Measurements from ENCODE around the gene TEK.
"Not testable (repeated sequence)": the region's sequence is repeated elsewhere in the genome, so short reads cannot be mapped to it uniquely, and the experiment has no call there.

The TEK gene

GRCh38 chr9:27108981-27109541 lies at the start of gene TEK:
TSS of gene TEK (plus strand) at chr9:27109225. CDS start at chr9:27109591, 366 bp downstream.
- no peak for DNase-seq (ENCODE audit: low read depth, low spot score)

- DNase-seq (ENCODE audit: low read depth, low spot score), result no peak
Observed at GRCh38 chr9:27059412-27059811, 49.6 kb upstream of the TEK start.

GRCh38 chr9:27059907-27060306 lies 49.1 kb upstream of the TEK start:
- no peak for DNase-seq (ENCODE audit: low read depth, low spot score)

- no peak for DNase-seq (ENCODE audit: low read depth, low spot score)
Observed at GRCh38 chr9:27065288-27065687, 43.7 kb upstream of the TEK start.

- no peak for DNase-seq (ENCODE audit: low read depth, low spot score)
Observed at GRCh38 chr9:27073841-27074728, 34.9 kb upstream of the TEK start.

GRCh38 chr9:27078685-27079084 lies 30.3 kb upstream of the TEK start:
- DNase-seq (ENCODE audit: low read depth, low spot score), result no peak

- DNase-seq (ENCODE audit: low read depth, low spot score), result no peak
Observed at GRCh38 chr9:27085456-27085855, 23.6 kb upstream of the TEK start.

- no peak for DNase-seq (ENCODE audit: low read depth, low spot score)
Observed at GRCh38 chr9:27086818-27087680, 22.0 kb upstream of the TEK start.

GRCh38 chr9:27088981-27089380 lies 20.0 kb upstream of the TEK start:
- DNase-seq (ENCODE audit: low read depth, low spot score), result no peak

GRCh38 chr9:27089706-27090105 lies 19.3 kb upstream of the TEK start:
- DNase-seq (ENCODE audit: low read depth, low spot score), result no peak

GRCh38 chr9:27090231-27090630 lies 18.8 kb upstream of the TEK start:
- DNase-seq (ENCODE audit: low read depth, low spot score), result no peak

- no peak for DNase-seq (ENCODE audit: low read depth, low spot score)
Observed at GRCh38 chr9:27090711-27091110, 18.3 kb upstream of the TEK start.

GRCh38 chr9:27092496-27092895 lies 16.5 kb upstream of the TEK start:
- DNase-seq (ENCODE audit: low read depth, low spot score), result not testable (repeated sequence)

- DNase-seq (ENCODE audit: low read depth, low spot score), result not testable (repeated sequence)
Observed at GRCh38 chr9:27093384-27094067, 15.5 kb upstream of the TEK start.

GRCh38 chr9:27094640-27095298 lies 14.3 kb upstream of the TEK start:
- no peak for DNase-seq (ENCODE audit: low read depth, low spot score)

GRCh38 chr9:27107241-27107640 lies 1.8 kb upstream of the TEK start:
- DNase-seq (ENCODE audit: low read depth, low spot score), result no peak

GRCh38 chr9:27109621-27110020 lies 596 bp downstream of the TEK start:
- DNase-seq (ENCODE audit: low read depth, low spot score), result no peak

- DNase-seq (ENCODE audit: low read depth, low spot score), result no peak
Observed at GRCh38 chr9:27110181-27110580, 1.2 kb downstream of the TEK start.

GRCh38 chr9:27112235-27112634 lies 3.2 kb downstream of the TEK start:
- DNase-seq (ENCODE audit: low read depth, low spot score), result no peak

GRCh38 chr9:27117489-27118135 lies 8.6 kb downstream of the TEK start:
- DNase-seq (ENCODE audit: low read depth, low spot score), result no peak

- DNase-seq (ENCODE audit: low read depth, low spot score), result no peak
Observed at GRCh38 chr9:27118916-27119315, 9.9 kb downstream of the TEK start.

Data from brain pericyte (primary cell).